ENCODE results near the gene BCL2L1. TPM values are rescaled to one million over a fixed set of nuclear protein-coding genes. Genes with fewer than 3 reads are reported as not detected.

The BCL2L1 gene
- total RNA-seq, 1 experiment from 2014 or later, result 226 TPM

DNA sequence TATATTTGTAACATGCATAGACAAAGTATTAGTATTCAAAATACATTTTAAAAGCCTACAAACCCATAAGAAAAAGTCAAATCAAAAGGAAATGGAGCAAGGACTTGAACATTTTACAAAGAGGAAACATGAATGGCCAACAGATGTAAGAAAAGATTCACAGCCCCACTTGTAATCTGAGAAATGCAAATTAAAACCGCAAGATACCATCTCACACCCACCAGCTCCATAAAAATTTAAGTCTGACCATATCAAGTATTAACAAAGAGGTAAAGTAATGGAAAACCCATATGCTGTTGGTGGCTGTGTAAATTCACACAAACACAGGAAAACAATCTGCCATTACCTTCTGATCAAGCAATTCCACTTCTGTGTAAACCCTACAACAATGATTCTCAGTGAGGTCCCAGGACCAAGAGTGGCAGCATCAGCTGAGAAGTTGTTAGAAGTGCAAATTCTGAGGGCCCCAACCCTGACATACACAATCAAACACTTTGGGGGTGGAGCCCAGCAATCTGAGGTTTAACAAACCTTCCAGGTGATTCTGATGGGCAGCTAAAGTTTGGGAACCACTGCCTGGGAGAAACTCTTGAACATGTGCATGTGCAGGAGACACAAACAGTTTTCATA lies 30.9 kb downstream of the BCL2L1 start:
- no peak overlapping the region for H2AFZ ChIP-seq (ENCODE audit: low read depth, low read length, poor library complexity, severe bottlenecking)
- H3K9me3 ChIP-seq (ENCODE audit: control insufficient read depth in 1 of 2, insufficient read depth in 1 of 2, low read depth in 1 of 2, low read length in 2 of 2), result no peaks in the 10 kb centered on the region
- ChIA-PET POLR2A (interaction anchor here (1.2 to 1.5 kb wide), 2 partner anchors 32 kb away, joined by 3 read pairs; no protein-coding TSS in a partner anchor), RAD21 (ENCODE audit: low non-redundant PET in 1 of 2, low total read pairs in 2 of 2, uncharacterized antibody in 2 of 2, unreplicated experiment in 2 of 2) (no interaction called here), CTCF (interaction anchor here (0.8 to 2.1 kb wide), 2 partner anchors 30 to 32 kb away, joined by 5 to 9 read pairs; no protein-coding TSS in a partner anchor)
- H3K9me2 ChIP-seq (ENCODE audit: insufficient read depth), result no peaks in the 10 kb centered on the region
- H3K4me1 ChIP-seq (ENCODE audit: control insufficient read depth in 1 of 2, insufficient read depth in 2 of 2, low read length in 2 of 2), result peaks cover 67 to 89% of the 10 kb centered on the region in 2 experiments
- peaks cover 99% of the 10 kb centered on the region for H3K79me2 ChIP-seq (ENCODE audit: insufficient read depth, low read length)
- peak overlapping the region; percentile 39 for H3K4me2 ChIP-seq (ENCODE audit: low read length)
- H3K36me3 ChIP-seq (ENCODE audit: control insufficient read depth in 1 of 2, insufficient read depth in 2 of 2, low read length in 2 of 2), result peaks cover 19 to 49% of the 10 kb centered on the region in 2 experiments
- TF ChIP-seq JUND (IDR thresholded peaks at IDR 0.05) (no peak), EGR1 (IDR thresholded peaks at IDR 0.05; ENCODE audit: low read depth) (0 out of 2 replicates have a peak, but pooled peaks have one; percentile 9)
- TF ChIP-seq, protein P1, sequence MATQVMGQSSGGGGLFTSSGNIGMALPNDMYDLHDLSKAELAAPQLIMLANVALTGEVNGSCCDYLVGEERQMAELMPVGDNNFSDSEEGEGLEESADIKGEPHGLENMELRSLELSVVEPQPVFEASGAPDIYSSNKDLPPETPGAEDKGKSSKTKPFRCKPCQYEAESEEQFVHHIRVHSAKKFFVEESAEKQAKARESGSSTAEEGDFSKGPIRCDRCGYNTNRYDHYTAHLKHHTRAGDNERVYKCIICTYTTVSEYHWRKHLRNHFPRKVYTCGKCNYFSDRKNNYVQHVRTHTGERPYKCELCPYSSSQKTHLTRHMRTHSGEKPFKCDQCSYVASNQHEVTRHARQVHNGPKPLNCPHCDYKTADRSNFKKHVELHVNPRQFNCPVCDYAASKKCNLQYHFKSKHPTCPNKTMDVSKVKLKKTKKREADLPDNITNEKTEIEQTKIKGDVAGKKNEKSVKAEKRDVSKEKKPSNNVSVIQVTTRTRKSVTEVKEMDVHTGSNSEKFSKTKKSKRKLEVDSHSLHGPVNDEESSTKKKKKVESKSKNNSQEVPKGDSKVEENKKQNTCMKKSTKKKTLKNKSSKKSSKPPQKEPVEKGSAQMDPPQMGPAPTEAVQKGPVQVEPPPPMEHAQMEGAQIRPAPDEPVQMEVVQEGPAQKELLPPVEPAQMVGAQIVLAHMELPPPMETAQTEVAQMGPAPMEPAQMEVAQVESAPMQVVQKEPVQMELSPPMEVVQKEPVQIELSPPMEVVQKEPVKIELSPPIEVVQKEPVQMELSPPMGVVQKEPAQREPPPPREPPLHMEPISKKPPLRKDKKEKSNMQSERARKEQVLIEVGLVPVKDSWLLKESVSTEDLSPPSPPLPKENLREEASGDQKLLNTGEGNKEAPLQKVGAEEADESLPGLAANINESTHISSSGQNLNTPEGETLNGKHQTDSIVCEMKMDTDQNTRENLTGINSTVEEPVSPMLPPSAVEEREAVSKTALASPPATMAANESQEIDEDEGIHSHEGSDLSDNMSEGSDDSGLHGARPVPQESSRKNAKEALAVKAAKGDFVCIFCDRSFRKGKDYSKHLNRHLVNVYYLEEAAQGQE (IDR thresholded peaks at IDR 0.05; ENCODE audit: low read depth), result no peak
- BruUV-seq (replicated peaks), result no TSS peak
- DNase-seq (ENCODE audit: low read depth, low spot score) (no peak), ATAC-seq (no peak)
- peaks cover 6% of the 10 kb centered on the region; the same call in 1 of the 2 replicates for H4K20me1 ChIP-seq (ENCODE audit: insufficient read depth)
- intact Hi-C loops (cut with micrococcal nuclease), result no loop called here
- no peaks in the 10 kb centered on the region for H3K27me3 ChIP-seq (ENCODE audit: insufficient read depth, low read length)
- H3K9ac ChIP-seq (ENCODE audit: low read length), result peak overlapping the region; percentile 36
- no peak overlapping the region for H3K4me3 ChIP-seq (replicated peaks in 1 of 2; ENCODE audit: low read depth in 1 of 2, low read length in 2 of 2)
- H3K27ac ChIP-seq (ENCODE audit: low read depth, low read length), result peak overlapping the region; percentile 66

DNA sequence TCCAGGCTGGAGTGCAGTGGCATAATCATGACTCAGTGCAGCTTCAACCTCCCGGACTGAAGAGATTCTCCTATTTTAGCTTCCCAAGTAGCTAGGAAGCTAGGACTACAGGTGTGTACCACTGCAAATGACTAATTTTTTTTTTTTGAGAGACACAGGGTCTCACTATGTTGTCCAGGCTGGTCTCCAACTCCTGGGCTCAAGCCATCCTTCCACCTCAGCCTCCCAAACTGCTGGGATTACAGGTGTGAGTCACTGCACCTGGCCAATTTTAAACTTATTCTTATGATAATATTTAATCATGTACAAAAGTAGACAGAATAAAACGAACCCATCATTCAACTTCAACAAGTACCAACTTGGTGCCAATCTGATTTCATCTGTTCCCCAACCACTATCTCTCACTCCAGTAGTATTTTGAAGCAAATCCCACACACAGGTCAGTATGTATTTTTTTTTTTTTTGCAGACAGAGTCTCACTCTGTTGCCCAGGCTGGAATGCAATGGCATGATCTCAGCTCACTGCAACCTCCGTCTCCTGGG lies 32.5 kb downstream of the BCL2L1 start:
- peaks cover 20 to 63% of the 10 kb centered on the region in 2 experiments for H3K36me3 ChIP-seq (ENCODE audit: control insufficient read depth in 1 of 2, insufficient read depth in 2 of 2, low read length in 2 of 2)
- TF ChIP-seq, protein P2, sequence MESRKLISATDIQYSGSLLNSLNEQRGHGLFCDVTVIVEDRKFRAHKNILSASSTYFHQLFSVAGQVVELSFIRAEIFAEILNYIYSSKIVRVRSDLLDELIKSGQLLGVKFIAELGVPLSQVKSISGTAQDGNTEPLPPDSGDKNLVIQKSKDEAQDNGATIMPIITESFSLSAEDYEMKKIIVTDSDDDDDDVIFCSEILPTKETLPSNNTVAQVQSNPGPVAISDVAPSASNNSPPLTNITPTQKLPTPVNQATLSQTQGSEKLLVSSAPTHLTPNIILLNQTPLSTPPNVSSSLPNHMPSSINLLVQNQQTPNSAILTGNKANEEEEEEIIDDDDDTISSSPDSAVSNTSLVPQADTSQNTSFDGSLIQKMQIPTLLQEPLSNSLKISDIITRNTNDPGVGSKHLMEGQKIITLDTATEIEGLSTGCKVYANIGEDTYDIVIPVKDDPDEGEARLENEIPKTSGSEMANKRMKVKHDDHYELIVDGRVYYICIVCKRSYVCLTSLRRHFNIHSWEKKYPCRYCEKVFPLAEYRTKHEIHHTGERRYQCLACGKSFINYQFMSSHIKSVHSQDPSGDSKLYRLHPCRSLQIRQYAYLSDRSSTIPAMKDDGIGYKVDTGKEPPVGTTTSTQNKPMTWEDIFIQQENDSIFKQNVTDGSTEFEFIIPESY (IDR thresholded peaks at IDR 0.05; ENCODE audit: extremely low read depth, insufficient replicate concordance, low read length), result no peak
- no peak for TF ChIP-seq POLR2A (IDR thresholded peaks at IDR 0.05; ENCODE audit: borderline replicate concordance, extremely low read depth, insufficient read depth, insufficient read length)
- TF ChIP-seq SIN3A (IDR thresholded peaks at IDR 0.05; ENCODE audit: low read depth), result no peak
- no peak for TF ChIP-seq FOSL1 (IDR thresholded peaks at IDR 0.05; ENCODE audit: low read depth)
- no peak for TF ChIP-seq CBX3 (IDR thresholded peaks at IDR 0.05; ENCODE audit: low read depth)
- no peak for TF ChIP-seq ZFX (IDR thresholded peaks at IDR 0.05)
- TF ChIP-seq JUND (IDR thresholded peaks at IDR 0.05), result no peak
- no peak for TF ChIP-seq TCF7L2 (IDR thresholded peaks at IDR 0.05; ENCODE audit: borderline replicate concordance, extremely low read depth, insufficient read depth, insufficient read length)
- TF ChIP-seq, protein P3, sequence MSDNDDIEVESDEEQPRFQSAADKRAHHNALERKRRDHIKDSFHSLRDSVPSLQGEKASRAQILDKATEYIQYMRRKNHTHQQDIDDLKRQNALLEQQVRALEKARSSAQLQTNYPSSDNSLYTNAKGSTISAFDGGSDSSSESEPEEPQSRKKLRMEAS (IDR thresholded peaks at IDR 0.05), result no peak
- no peak for TF ChIP-seq ZNF274 (IDR thresholded peaks at IDR 0.05; ENCODE audit: low read depth, low read length)
- TF ChIP-seq SP1 (IDR thresholded peaks at IDR 0.05; ENCODE audit: low read depth), result no peak
- TF ChIP-seq EZH2 (IDR thresholded peaks at IDR 0.05), result no peak
- TF ChIP-seq SRF (IDR thresholded peaks at IDR 0.05; ENCODE audit: low read depth), result no peak

More for the DNA sequence above, 32.5 kb downstream of the BCL2L1 start:
- H3K27ac ChIP-seq (ENCODE audit: low read depth, low read length), result peak overlapping the region; percentile 37; the same call in 1 of the 2 replicates
- ChIA-PET RAD21 (ENCODE audit: low non-redundant PET in 1 of 2, low total read pairs in 2 of 2, uncharacterized antibody in 2 of 2, unreplicated experiment in 2 of 2) (no interaction called here), POLR2A (interaction anchor here (0.7 kb wide), 1 partner anchor 507 kb away, joined by 6 read pairs; no protein-coding TSS in a partner anchor), CTCF (no interaction called here)
- peak overlapping the region; percentile 22 for H3K4me2 ChIP-seq (ENCODE audit: low read length)
- H3K9me2 ChIP-seq (ENCODE audit: insufficient read depth), result no peaks in the 10 kb centered on the region
- H3K79me2 ChIP-seq (ENCODE audit: insufficient read depth, low read length), result peaks cover 99% of the 10 kb centered on the region
- H4K20me1 ChIP-seq (ENCODE audit: insufficient read depth), result peaks cover 6% of the 10 kb centered on the region; the same call in 1 of the 2 replicates
- DNase-seq (ENCODE audit: low read depth, low spot score), result no peak
- ATAC-seq, result no peak
- no peaks in the 10 kb centered on the region for H3K9me3 ChIP-seq (ENCODE audit: control insufficient read depth in 1 of 2, insufficient read depth in 1 of 2, low read depth in 1 of 2, low read length in 2 of 2)
- peaks cover 51 to 88% of the 10 kb centered on the region in 2 experiments for H3K4me1 ChIP-seq (ENCODE audit: control insufficient read depth in 1 of 2, insufficient read depth in 2 of 2, low read length in 2 of 2)
- no peak overlapping the region for H3K4me3 ChIP-seq (replicated peaks in 1 of 2; ENCODE audit: low read depth in 1 of 2, low read length in 2 of 2)
- no peak overlapping the region for H3K9ac ChIP-seq (ENCODE audit: low read length)
- intact Hi-C loops (cut with micrococcal nuclease), result no loop called here
- no TSS peak for BruUV-seq (replicated peaks)
- H3K27me3 ChIP-seq (ENCODE audit: insufficient read depth, low read length), result no peaks in the 10 kb centered on the region
- no peak overlapping the region for H2AFZ ChIP-seq (ENCODE audit: low read depth, low read length, poor library complexity, severe bottlenecking)

Measured in HCT116 (cell line).